Measurements from ENCODE around the gene UBE2I. TPM values are rescaled to one million over a fixed set of nuclear protein-coding genes. Genes with fewer than 3 reads are reported as not detected.

UBE2I gene
- total RNA-seq (2012; rRNA removed), result 61.9 and 64.4 TPM in 2 replicates

DNA sequence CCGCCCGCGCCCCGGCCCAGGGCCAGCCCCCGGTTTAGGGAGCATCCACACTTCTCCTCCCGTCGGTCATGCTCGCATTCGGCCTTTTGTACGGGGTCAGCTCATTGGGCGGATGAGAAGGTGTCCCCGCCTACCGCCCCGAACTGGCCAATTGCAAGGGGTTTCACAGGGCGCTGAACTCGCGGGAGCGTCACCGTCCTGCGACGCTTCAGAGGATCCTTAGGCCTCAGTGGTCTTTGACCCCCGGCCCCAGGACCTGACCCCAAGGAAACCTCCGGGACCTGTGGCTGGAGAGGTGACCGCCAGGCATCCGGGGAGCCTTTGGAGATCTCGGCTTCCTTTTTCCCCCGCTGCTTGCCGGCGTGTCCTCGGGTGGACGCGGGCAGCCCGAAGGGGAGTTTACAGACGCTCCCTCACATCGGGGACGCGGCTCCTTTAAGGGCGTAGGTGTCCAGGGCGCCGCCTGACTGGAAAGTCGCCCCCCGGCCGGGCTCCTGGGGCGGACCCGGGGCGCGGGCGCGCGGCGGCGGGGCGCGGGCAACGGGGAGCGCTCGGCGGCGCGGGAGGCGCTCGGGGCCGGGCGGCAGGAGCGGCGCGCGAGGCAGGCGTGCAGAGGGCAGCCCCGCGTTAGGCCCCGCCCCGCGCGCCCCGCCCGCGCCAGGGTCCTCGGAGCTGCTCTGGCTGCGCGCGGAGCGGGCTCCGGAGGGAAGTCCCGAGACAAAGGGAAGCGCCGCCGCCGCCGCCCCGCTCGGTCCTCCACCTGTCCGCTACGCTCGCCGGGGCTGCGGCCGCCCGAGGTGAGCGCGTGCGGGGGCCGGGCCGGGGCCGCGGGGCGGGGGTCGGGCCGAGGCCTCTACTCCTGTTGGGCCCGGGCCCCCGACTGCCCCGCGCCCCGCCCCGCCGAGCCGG is at the start of gene UBE2I:
Gene UBE2I (plus strand): TSS at position 660 of the 909 bp plus-strand sequence. CDS start 4,395 bp downstream, outside the sequence.
- H3K36me3 ChIP-seq (ENCODE audit: insufficient read depth, low read length), result peaks cover 16% of the 10 kb centered on the region
- no peaks in the 10 kb centered on the region for H3K9me3 ChIP-seq (replicated peaks; ENCODE audit: low read length)

DNA sequence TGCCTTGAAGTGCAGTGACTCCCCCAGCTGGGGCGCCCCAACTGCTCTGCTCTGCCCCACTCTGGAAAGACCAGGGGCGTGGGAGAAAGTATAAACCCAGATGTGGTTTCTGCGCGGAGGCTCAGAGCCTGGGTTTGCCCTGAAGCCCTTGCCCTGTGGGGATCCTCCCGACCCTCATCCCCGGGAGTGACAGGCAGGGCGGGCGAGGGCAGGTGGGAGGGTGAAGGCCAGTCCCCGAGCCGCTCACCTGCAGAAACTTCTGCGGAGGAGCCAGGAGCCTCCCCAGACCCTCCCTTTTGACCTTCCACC is 49.7 kb upstream of the UBE2I start:
- H3K9me3 ChIP-seq (replicated peaks; ENCODE audit: low read length), result no peaks in the 10 kb centered on the region
- H3K9ac ChIP-seq (ENCODE audit: low read depth, low read length), result no peak overlapping the region
- H3K27me3 ChIP-seq (ENCODE audit: control insufficient read depth, insufficient read depth, low read length), result peaks cover 38% of the 10 kb centered on the region
- no peak overlapping the region for H3K4me3 ChIP-seq (ENCODE audit: low read length)
- H3K4me2 ChIP-seq (ENCODE audit: low read length), result no peak overlapping the region
- no peaks in the 10 kb centered on the region for H3K36me3 ChIP-seq (ENCODE audit: insufficient read depth, low read length)
- H3K4me1 ChIP-seq (ENCODE audit: control insufficient read depth, insufficient read depth, low read length), result no peaks in the 10 kb centered on the region

More for the DNA sequence above, at the start of gene UBE2I:
- no peaks in the 10 kb centered on the region for H3K27me3 ChIP-seq (ENCODE audit: control insufficient read depth, insufficient read depth, low read length)
- H3K4me2 ChIP-seq (ENCODE audit: low read length), result peak within 1 kb of the TSS; percentile 95
- peak within 1 kb of the TSS; percentile 69 for H3K4me3 ChIP-seq (ENCODE audit: low read length)
- peak within 1 kb of the TSS; percentile 94 for H3K9ac ChIP-seq (ENCODE audit: low read depth, low read length)
- peaks cover 22% of the 10 kb centered on the region for H3K4me1 ChIP-seq (ENCODE audit: control insufficient read depth, insufficient read depth, low read length)

DNA sequence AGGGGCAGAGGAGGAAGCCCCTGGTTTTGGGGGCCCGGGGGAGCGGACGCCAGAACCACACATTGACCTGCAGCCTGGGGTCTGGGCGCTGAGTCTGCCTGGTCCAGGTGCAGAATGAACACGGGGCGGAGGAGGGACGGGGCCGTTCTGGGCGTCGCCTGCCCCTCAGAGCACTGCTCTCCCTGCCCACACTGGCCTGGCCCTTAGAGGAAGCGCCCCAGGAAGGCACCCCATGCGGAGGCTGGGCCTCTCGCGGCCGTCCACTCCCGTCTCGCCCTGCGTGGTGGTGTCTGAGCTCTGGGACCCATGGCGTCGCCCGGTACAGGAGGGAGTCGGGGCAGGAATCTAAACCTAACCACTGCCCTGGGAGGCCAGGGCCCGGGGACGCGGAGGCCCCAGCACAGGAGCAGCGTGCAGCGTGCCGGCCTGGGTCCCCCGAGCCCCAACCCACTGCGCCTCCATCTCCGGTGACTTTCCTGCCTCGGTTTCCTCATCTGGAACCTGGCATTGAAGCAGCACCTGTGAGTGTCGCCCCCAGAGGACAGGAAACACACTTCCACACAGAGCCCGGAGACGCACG is 49.2 kb upstream of the UBE2I start:
- no peak overlapping the region for H3K9ac ChIP-seq (ENCODE audit: low read depth, low read length)
- H3K27me3 ChIP-seq (ENCODE audit: control insufficient read depth, insufficient read depth, low read length), result peaks cover 38% of the 10 kb centered on the region
- no peaks in the 10 kb centered on the region for H3K4me1 ChIP-seq (ENCODE audit: control insufficient read depth, insufficient read depth, low read length)
- no peaks in the 10 kb centered on the region for H3K9me3 ChIP-seq (replicated peaks; ENCODE audit: low read length)
- H3K4me3 ChIP-seq (ENCODE audit: low read length), result no peak overlapping the region
- no peak overlapping the region for H3K4me2 ChIP-seq (ENCODE audit: low read length)
- no peaks in the 10 kb centered on the region for H3K36me3 ChIP-seq (ENCODE audit: insufficient read depth, low read length)

DNA sequence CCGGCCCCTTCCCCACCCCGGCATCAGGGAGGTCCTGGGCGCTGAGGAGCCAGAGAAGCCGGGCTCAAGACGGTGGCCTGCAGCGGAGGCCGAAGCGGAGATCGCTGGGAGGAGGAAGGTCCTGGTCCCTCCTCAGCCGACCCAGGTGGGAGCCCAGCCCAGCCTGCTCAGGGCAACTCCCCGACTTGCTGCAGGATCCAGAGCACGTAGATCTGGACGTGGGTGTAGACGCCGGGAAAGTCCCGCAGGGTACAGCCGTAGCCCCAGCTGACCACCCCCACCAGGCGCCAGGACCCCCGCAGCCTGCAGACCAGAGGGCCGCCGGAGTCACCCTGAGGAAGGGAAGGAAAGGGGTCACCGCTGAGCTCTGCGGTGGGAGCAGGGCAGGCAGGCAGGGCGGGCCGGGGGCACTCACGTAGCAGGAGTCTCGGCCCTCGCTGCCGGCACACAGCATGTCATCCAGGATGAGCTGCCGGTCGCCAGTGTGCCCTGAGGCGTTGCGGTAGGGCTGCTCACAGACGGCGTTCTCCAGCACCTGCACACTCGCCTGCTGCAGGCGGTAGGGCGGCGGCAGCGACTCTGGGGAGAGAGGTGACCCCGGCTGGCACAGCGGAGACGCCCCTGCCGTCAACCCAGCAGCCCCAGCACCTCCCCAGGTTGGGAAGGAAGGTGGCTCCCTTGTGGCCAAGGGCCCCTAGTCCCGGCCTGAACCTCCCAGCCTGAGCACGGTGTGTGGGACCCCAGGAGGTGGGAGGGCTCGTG is 48.1 kb upstream of the UBE2I start:
- no peak overlapping the region for H3K4me3 ChIP-seq (ENCODE audit: low read length)
- peaks cover 41% of the 10 kb centered on the region for H3K27me3 ChIP-seq (ENCODE audit: control insufficient read depth, insufficient read depth, low read length)
- H3K9me3 ChIP-seq (replicated peaks; ENCODE audit: low read length), result no peaks in the 10 kb centered on the region
- H3K9ac ChIP-seq (ENCODE audit: low read depth, low read length), result no peak overlapping the region
- H3K36me3 ChIP-seq (ENCODE audit: insufficient read depth, low read length), result no peaks in the 10 kb centered on the region
- H3K4me1 ChIP-seq (ENCODE audit: control insufficient read depth, insufficient read depth, low read length), result no peaks in the 10 kb centered on the region
- H3K4me2 ChIP-seq (ENCODE audit: low read length), result no peak overlapping the region

GRCh38 chr16:1262210-1262845 is 47.1 kb upstream of the UBE2I start:
- Histone ChIP-seq H3K9me3 (replicated peaks; ENCODE audit: low read length) (no peaks in the 10 kb centered on the region), H3K36me3 (ENCODE audit: insufficient read depth, low read length) (no peaks in the 10 kb centered on the region), H3K27me3 (ENCODE audit: control insufficient read depth, insufficient read depth, low read length) (peaks cover 46% of the 10 kb centered on the region), H3K4me3 (ENCODE audit: low read length) (no peak overlapping the region), H3K4me2 (ENCODE audit: low read length) (no peak overlapping the region), H3K4me1 (ENCODE audit: control insufficient read depth, insufficient read depth, low read length) (no peaks in the 10 kb centered on the region), H3K9ac (ENCODE audit: low read depth, low read length) (no peak overlapping the region)

GRCh38 chr16:1262846-1263221 is 46.6 kb upstream of the UBE2I start:
- Histone ChIP-seq H3K9me3 (replicated peaks; ENCODE audit: low read length) (no peaks in the 10 kb centered on the region), H3K4me3 (ENCODE audit: low read length) (no peak overlapping the region), H3K27me3 (ENCODE audit: control insufficient read depth, insufficient read depth, low read length) (peaks cover 46% of the 10 kb centered on the region), H3K4me2 (ENCODE audit: low read length) (no peak overlapping the region), H3K36me3 (ENCODE audit: insufficient read depth, low read length) (no peaks in the 10 kb centered on the region), H3K9ac (ENCODE audit: low read depth, low read length) (no peak overlapping the region), H3K4me1 (ENCODE audit: control insufficient read depth, insufficient read depth, low read length) (no peaks in the 10 kb centered on the region)

DNA sequence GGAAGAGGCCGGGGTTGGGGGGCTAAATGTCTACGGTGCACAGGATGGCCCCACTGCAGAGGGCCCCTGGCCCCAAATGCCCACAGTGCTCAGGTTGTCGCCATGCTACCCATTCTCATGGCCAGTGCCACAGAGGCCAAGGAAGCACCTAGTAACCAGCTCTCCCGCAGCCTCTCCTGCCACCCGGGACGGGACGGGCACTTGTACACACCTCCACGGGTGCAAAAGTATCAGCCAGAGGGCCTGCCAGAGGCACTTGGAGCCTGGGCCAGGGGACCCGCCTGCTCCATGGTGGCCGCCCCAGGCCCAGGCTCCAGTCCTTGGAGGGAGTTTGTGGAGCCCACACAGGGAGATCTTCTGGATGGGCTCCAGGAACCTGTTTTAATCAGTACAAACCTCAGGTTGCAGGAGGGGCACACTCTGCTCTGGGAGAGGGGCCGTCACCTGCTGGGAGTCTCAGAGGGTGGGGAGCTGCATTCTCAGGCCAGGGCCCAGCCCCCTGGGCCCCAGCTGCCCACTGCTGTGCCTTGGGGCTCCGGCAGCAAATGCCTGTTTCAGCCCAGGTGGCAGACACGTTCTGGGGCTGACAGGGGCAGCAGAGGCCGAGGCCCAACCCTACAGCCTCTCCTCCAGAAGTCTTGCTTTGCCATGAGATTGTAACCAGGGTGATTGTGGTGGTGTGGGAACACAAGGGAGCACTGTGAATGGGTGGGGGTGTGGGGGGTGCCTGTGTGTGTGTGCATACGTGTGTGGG is 45.7 kb upstream of the UBE2I start:
- Histone ChIP-seq H3K9me3 (replicated peaks; ENCODE audit: low read length) (no peaks in the 10 kb centered on the region), H3K36me3 (ENCODE audit: insufficient read depth, low read length) (no peaks in the 10 kb centered on the region), H3K4me1 (ENCODE audit: control insufficient read depth, insufficient read depth, low read length) (no peaks in the 10 kb centered on the region), H3K4me3 (ENCODE audit: low read length) (no peak overlapping the region), H3K27me3 (ENCODE audit: control insufficient read depth, insufficient read depth, low read length) (peaks cover 46% of the 10 kb centered on the region), H3K4me2 (ENCODE audit: low read length) (no peak overlapping the region), H3K9ac (ENCODE audit: low read depth, low read length) (no peak overlapping the region)

DNA sequence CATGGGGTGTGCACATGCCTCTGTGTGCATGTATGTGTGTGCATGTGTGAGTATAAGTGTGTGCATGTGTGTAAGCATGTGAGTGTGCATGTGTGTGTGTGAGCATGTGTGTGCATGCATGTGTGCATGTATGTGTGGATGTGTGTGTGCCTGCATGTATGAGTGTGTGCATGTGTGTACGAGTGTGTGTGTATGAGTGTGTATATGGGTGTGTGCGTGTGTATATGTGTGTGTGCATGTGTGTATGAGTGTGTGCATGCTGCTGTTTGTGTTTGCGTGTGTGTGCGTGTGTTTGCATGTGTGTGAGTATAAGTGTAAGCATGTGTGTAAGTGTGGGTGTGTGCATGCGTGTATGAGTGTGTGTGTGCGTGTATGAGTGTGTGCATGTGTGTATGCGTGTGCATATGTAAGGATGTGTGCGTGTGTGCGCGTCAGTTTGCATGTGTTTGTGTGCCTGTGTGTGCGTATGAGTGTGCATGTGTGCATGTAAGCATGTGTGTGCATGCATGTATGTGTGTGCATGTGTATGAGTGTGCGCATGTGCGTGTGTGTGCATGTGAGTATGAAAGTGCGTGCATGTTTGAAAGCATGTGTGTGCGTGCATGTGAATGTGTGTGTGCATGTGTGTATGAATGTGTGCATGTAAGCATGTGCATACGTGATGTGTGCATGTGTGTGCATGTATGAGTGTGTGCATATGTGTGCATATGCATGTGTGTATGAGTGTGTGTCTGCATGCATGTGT is 44.9 kb upstream of the UBE2I start:
- Histone ChIP-seq H3K9ac (ENCODE audit: low read depth, low read length) (no peak overlapping the region), H3K9me3 (replicated peaks; ENCODE audit: low read length) (no peaks in the 10 kb centered on the region), H3K4me1 (ENCODE audit: control insufficient read depth, insufficient read depth, low read length) (no peaks in the 10 kb centered on the region), H3K4me3 (ENCODE audit: low read length) (no peak overlapping the region), H3K4me2 (ENCODE audit: low read length) (no peak overlapping the region), H3K36me3 (ENCODE audit: insufficient read depth, low read length) (no peaks in the 10 kb centered on the region), H3K27me3 (ENCODE audit: control insufficient read depth, insufficient read depth, low read length) (peaks cover 39% of the 10 kb centered on the region)

DNA sequence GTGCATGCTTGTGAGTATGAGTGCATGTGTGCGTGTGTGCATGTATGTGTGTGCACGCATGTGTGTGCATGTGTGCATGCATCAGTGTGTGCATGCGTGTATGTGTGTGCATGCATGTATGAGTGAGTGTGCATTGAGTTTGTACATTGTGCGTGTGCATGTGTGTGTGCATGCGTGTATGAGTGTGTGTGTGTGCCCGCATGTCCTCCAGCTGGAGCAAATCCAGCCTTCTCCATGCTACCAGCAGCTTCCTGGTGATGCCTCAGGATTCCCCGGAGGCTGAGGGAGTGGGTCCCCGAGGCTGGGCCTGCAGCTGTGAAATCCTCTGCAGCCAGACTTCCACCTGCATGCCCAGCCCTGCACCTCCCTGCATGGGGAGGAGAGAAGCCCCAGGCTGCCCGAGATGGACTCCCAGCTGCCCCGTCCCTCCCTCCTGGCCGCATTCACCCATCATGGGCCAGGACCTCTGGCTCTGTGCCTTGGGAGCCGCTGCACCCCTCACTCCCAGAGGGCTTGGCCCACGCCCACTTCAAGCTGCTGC is 44.3 kb upstream of the UBE2I start:
- H3K9me3 ChIP-seq (replicated peaks; ENCODE audit: low read length), result no peaks in the 10 kb centered on the region
- H3K4me2 ChIP-seq (ENCODE audit: low read length), result no peak overlapping the region
- H3K36me3 ChIP-seq (ENCODE audit: insufficient read depth, low read length), result no peaks in the 10 kb centered on the region
- H3K27me3 ChIP-seq (ENCODE audit: control insufficient read depth, insufficient read depth, low read length), result peaks cover 39% of the 10 kb centered on the region
- no peaks in the 10 kb centered on the region for H3K4me1 ChIP-seq (ENCODE audit: control insufficient read depth, insufficient read depth, low read length)
- no peak overlapping the region for H3K9ac ChIP-seq (ENCODE audit: low read depth, low read length)
- no peak overlapping the region for H3K4me3 ChIP-seq (ENCODE audit: low read length)

DNA sequence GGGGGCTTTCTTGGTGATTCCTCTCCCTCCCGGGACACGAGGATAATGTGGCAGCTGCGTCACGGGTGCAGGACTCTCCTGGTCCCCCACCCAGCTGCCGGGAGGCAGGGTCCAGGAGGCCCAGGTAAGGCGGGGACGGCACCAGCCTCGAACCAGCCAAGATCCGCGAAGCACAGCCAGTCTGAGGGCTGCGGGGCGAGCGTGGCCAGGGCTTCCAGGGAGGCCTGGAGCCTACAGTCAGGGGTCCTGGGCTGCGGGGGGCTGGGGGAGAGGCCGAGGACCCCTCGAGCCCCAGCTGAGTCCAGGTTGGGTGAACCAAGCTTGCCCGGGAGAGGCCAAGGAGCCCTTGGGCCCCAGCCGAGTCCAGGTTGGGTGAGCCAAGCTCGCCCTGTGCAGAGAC is 43.6 kb upstream of the UBE2I start:
- Histone ChIP-seq H3K4me3 (ENCODE audit: low read length) (no peak overlapping the region), H3K4me1 (ENCODE audit: control insufficient read depth, insufficient read depth, low read length) (no peaks in the 10 kb centered on the region), H3K4me2 (ENCODE audit: low read length) (no peak overlapping the region), H3K27me3 (ENCODE audit: control insufficient read depth, insufficient read depth, low read length) (peaks cover 39% of the 10 kb centered on the region), H3K9me3 (replicated peaks; ENCODE audit: low read length) (no peaks in the 10 kb centered on the region), H3K9ac (ENCODE audit: low read depth, low read length) (no peak overlapping the region), H3K36me3 (ENCODE audit: insufficient read depth, low read length) (no peaks in the 10 kb centered on the region)
